Activated CD4-positive, alpha-beta memory T cell treated with anti-CD3 and anti-CD28 coated beads for 36 hours (primary cell): ENCODE results near the gene RNF145. TPM values are rescaled to one million over a fixed set of nuclear protein-coding genes. Genes with fewer than 3 reads are reported as not detected.

Experiments
- CTCF ChIA-PET: fragments of 350-600 bp; sonication (Branson Sonifier 250); formaldehyde crosslinking; loops from one replicate; lab custom pipeline; 2021; ENCODE audit warnings: antibody characterized with exemption, inconsistent platforms; lab: Charles Lee
- POLR2A ChIA-PET: fragments of 350-600 bp; sonication (Branson Sonifier 250); formaldehyde crosslinking; loops from one replicate; lab custom pipeline; 2021; ENCODE audit warnings: antibody characterized with exemption; lab: Charles Lee
- DNase-seq: peaks from one replicate; pipeline ENCODE4 v3.0.0-alpha.2; 2020
- H3K27ac Mint-ChIP-seq: one replicate; pipeline ENCODE4 v1.8.0; 2021; ENCODE audit warnings: mixed read lengths
- H3K27me3 Mint-ChIP-seq: one replicate; pipeline ENCODE4 v1.8.0; 2021; ENCODE audit warnings: mixed read lengths
- H3K36me3 Mint-ChIP-seq: one replicate; pipeline ENCODE4 v1.8.0; 2021; ENCODE audit warnings: mixed read lengths
- H3K4me1 Mint-ChIP-seq: one replicate; pipeline ENCODE4 v1.8.0; 2021; ENCODE audit warnings: low read depth, mixed read lengths
- H3K4me3 Mint-ChIP-seq: one replicate; pipeline ENCODE4 v1.8.0; 2021; ENCODE audit warnings: mild to moderate bottlenecking, mixed read lengths
- H3K9me3 Mint-ChIP-seq: one replicate; pipeline ENCODE4 v1.8.0; 2021; ENCODE audit warnings: mixed read lengths
- intact Hi-C: fragments of 100-400 bp; cut with micrococcal nuclease; formaldehyde crosslinking; loops from one replicate; pipeline ENCODE4 v1.15.1; 2023
- total RNA-seq, 2 experiments: library from RNA; stranded (reverse); gene quantifications; one replicate each; pipeline ENCODE4 v1.2.3, GENCODE V29; 2021

Gene RNF145, protein sequence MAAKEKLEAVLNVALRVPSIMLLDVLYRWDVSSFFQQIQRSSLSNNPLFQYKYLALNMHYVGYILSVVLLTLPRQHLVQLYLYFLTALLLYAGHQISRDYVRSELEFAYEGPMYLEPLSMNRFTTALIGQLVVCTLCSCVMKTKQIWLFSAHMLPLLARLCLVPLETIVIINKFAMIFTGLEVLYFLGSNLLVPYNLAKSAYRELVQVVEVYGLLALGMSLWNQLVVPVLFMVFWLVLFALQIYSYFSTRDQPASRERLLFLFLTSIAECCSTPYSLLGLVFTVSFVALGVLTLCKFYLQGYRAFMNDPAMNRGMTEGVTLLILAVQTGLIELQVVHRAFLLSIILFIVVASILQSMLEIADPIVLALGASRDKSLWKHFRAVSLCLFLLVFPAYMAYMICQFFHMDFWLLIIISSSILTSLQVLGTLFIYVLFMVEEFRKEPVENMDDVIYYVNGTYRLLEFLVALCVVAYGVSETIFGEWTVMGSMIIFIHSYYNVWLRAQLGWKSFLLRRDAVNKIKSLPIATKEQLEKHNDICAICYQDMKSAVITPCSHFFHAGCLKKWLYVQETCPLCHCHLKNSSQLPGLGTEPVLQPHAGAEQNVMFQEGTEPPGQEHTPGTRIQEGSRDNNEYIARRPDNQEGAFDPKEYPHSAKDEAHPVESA
- total RNA-seq: 10 to 100 TPM; 91.4 to 92.6 TPM

DNA sequence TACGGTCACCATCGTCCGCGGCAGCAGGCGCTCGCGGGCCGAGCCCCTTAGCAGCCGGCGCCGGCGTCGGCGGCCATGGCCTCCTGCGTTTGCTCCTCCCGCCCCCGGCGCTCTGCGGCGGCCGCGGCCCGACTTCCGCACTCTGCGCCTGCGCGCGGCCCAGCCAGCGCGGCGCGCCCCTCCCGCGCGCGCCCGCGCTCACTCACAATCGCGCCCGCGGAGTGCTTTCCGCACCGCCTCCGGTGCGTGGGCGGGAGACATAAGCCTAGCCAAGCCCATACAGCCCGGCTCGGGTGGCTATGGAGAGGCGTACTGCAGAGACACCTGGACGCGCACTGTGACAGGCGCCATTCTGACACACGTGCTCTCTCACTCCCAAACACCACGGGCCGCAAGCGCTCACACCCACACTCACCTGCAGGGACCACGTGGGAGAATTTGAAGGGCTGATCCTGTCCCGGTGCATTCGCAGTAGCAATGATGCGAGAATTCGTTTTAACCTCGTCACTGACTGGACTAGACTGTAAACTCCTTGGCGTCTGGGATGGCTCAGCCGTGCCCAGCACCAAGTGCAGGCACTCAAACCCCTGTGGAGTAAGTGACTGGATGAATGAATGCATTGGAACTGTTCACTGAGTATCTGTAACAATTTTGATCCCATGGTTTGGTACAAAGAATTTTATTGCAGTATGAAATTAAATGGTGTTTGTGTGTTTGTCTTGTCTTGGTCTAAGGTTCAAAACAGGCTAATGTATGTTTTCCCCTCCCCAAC, at the start of gene RNF145:
RNF145 (minus strand) TSS at position 116 of the 772 bp plus-strand sequence. CDS start 5,936 bp downstream, outside the sequence.
- H3K27me3 Mint-ChIP-seq: no peaks in the 10 kb centered on the region
- peaks cover 26% of the 10 kb centered on the region for H3K4me1 Mint-ChIP-seq
- peaks cover 23% of the 10 kb centered on the region for H3K36me3 Mint-ChIP-seq
- peak within 1 kb of the TSS; percentile 100 for H3K27ac Mint-ChIP-seq
- intact Hi-C loops: loop anchor here (1.0 to 5.0 kb wide), 5 partner anchors 54 to 1937 kb away; partner anchors contain the start of genes PWWP2A, TTC1 and UBLCP1
- ChIA-PET POLR2A (interaction anchor here (2.2 to 3.2 kb wide), 2 partner anchors 30 to 53 kb away, joined by 10 to 16 read pairs; partner anchors contain the start of gene UBLCP1), CTCF (interaction anchor here (3.8 kb wide), 1 partner anchor 51 kb away, joined by 34 read pairs; no protein-coding TSS in a partner anchor)
- peak; percentile 94 for DNase-seq
- H3K4me3 Mint-ChIP-seq: peak within 1 kb of the TSS; percentile 99
- no peaks in the 10 kb centered on the region for H3K9me3 Mint-ChIP-seq

- ChIA-PET POLR2A (no interaction called here), CTCF (interaction anchor here (0.6 kb wide), 1 partner anchor 289 kb away, joined by 3 read pairs; no protein-coding TSS in a partner anchor)
- Mint-ChIP-seq H3K4me3 (no peak overlapping the region), H3K4me1 (peaks cover 8% of the 10 kb centered on the region), H3K27me3 (no peaks in the 10 kb centered on the region), H3K36me3 (peaks cover 2% of the 10 kb centered on the region), H3K27ac (no peak overlapping the region), H3K9me3 (no peaks in the 10 kb centered on the region)
- no peak for DNase-seq
- intact Hi-C loops: no loop called here
Observed at GRCh38 chr5:159258361-159258760, 49.0 kb upstream of the RNF145 start.

DNA sequence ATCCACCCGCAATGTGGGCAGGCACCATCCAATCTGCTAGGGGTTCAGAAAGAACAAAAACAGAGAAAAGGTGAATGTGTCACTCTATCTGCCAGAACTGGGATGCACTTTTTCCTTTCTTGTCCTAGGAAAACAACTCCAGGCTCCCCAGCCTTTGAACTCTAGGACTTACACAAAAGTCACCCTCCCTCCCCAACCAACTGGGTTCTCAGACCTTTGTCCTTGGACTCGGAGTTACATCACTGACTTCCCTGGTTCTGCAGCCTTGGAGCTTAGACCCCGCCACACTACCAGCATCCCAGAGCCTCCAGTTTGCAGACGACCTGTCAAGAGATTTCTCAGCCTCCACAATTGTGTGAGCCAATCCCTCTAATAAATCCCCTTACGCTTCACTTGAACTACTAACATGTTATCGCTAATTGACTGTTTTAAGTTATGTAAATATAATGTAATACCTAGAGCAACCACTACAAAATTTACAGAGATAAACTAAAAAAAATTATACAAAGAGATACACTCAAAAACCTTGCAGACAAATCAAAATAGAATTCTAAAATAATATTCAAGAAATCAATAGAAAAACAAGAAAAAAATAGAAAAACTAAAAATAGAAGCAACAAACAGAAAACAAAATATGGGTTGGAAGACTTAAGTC, 48.4 kb upstream of the RNF145 start:
- ChIA-PET POLR2A (no interaction called here), CTCF (no interaction called here)
- H3K4me1 Mint-ChIP-seq: peaks cover 8% of the 10 kb centered on the region
- no peaks in the 10 kb centered on the region for H3K27me3 Mint-ChIP-seq
- H3K4me3 Mint-ChIP-seq: no peak overlapping the region
- no peak overlapping the region for H3K27ac Mint-ChIP-seq
- intact Hi-C loops: no loop called here
- no peaks in the 10 kb centered on the region for H3K9me3 Mint-ChIP-seq
- peaks cover 2% of the 10 kb centered on the region for H3K36me3 Mint-ChIP-seq
- no peak for DNase-seq

GRCh38 chr5:159257007-159257406, 47.7 kb upstream of the RNF145 start:
- no peak for DNase-seq
- no peaks in the 10 kb centered on the region for H3K27me3 Mint-ChIP-seq
- H3K9me3 Mint-ChIP-seq: no peaks in the 10 kb centered on the region
- ChIA-PET POLR2A (no interaction called here), CTCF (no interaction called here)
- H3K4me3 Mint-ChIP-seq: no peak overlapping the region
- H3K4me1 Mint-ChIP-seq: peaks cover 4% of the 10 kb centered on the region
- intact Hi-C loops: no loop called here
- no peak overlapping the region for H3K27ac Mint-ChIP-seq
- H3K36me3 Mint-ChIP-seq: no peaks in the 10 kb centered on the region

GRCh38 chr5:159252195-159252594, 42.8 kb upstream of the RNF145 start:
- H3K4me3 Mint-ChIP-seq: no peak overlapping the region
- intact Hi-C loops: no loop called here
- no peaks in the 10 kb centered on the region for H3K9me3 Mint-ChIP-seq
- POLR2A ChIA-PET: no interaction called here
- H3K36me3 Mint-ChIP-seq: no peaks in the 10 kb centered on the region
- CTCF ChIA-PET: interaction anchor here (1.0 to 1.3 kb wide), 3 partner anchors 65 to 119 kb away, joined by 3 to 4 read pairs (median 3); no protein-coding TSS in a partner anchor
- H3K27ac Mint-ChIP-seq: no peak overlapping the region
- DNase-seq: no peak
- no peaks in the 10 kb centered on the region for H3K4me1 Mint-ChIP-seq
- H3K27me3 Mint-ChIP-seq: peaks cover 4% of the 10 kb centered on the region

- Mint-ChIP-seq H3K36me3 (no peaks in the 10 kb centered on the region), H3K27me3 (peaks cover 8% of the 10 kb centered on the region), H3K4me1 (peaks cover 7% of the 10 kb centered on the region), H3K4me3 (no peak overlapping the region), H3K27ac (no peak overlapping the region), H3K9me3 (no peaks in the 10 kb centered on the region)
- intact Hi-C loops: no loop called here
- POLR2A ChIA-PET: no interaction called here
- CTCF ChIA-PET: no interaction called here
- no peak for DNase-seq
Observed at GRCh38 chr5:159249158-159249557, 39.8 kb upstream of the RNF145 start.

GRCh38 chr5:159244890-159245289, 35.5 kb upstream of the RNF145 start:
- Mint-ChIP-seq H3K9me3 (no peaks in the 10 kb centered on the region), H3K4me3 (no peak overlapping the region), H3K27me3 (peaks cover 8% of the 10 kb centered on the region), H3K27ac (no peak overlapping the region), H3K4me1 (peaks cover 40% of the 10 kb centered on the region), H3K36me3 (no peaks in the 10 kb centered on the region)
- ChIA-PET CTCF (interaction anchor here (1.1 kb wide), 1 partner anchor 88 kb away, joined by 4 read pairs; no protein-coding TSS in a partner anchor), POLR2A (no interaction called here)
- no peak for DNase-seq
- intact Hi-C loops: no loop called here

DNA sequence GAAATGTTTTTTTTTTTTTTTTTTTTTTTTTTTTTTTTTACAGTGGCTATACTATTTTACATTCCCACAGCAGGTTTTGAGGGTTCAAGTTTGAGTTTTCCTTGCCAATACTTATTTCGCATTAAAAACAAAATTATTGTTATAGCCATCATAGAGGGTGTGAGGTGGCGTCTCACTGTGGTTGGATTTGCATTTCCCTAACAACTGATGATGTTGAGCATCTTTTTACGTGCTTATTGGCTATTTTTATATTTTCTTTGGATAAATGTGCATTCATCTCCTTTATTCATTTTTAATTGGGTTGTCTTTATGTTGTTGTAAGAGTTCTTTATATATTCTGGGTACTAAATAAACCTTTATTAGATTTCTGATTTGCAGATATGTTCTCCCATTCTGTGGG, 34.8 kb upstream of the RNF145 start:
- ChIA-PET CTCF (no interaction called here), POLR2A (no interaction called here)
- no peaks in the 10 kb centered on the region for H3K36me3 Mint-ChIP-seq
- H3K4me3 Mint-ChIP-seq: no peak overlapping the region
- peaks cover 42% of the 10 kb centered on the region for H3K4me1 Mint-ChIP-seq
- peaks cover 8% of the 10 kb centered on the region for H3K27me3 Mint-ChIP-seq
- intact Hi-C loops: no loop called here
- DNase-seq: no peak
- H3K27ac Mint-ChIP-seq: no peak overlapping the region
- H3K9me3 Mint-ChIP-seq: no peaks in the 10 kb centered on the region

GRCh38 chr5:159243385-159243784, 34.0 kb upstream of the RNF145 start:
- no peaks in the 10 kb centered on the region for H3K36me3 Mint-ChIP-seq
- no peak overlapping the region for H3K27ac Mint-ChIP-seq
- ChIA-PET POLR2A (no interaction called here), CTCF (no interaction called here)
- no peak for DNase-seq
- intact Hi-C loops: no loop called here
- peaks cover 42% of the 10 kb centered on the region for H3K4me1 Mint-ChIP-seq
- H3K9me3 Mint-ChIP-seq: no peaks in the 10 kb centered on the region
- no peak overlapping the region for H3K4me3 Mint-ChIP-seq
- peaks cover 7% of the 10 kb centered on the region for H3K27me3 Mint-ChIP-seq

DNA sequence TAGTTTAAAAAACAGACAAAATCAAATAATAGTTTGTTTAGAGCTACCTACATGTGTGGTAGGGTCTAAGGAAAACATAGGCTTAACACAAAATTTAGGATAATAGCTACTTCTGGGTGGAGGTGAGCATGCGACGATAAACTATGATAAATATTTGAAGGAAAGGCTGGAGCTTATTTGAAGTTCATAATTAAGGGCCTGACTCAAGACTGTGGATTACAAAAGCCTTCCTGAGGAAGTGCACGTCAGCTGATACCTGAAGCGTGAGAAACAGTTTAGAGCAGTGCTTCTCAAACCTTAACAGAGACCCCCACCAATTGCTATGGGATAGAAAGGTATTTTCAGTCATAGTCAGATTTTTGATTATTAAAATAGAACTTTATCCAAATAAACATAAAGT, 33.3 kb upstream of the RNF145 start:
- no peak for DNase-seq
- H3K27ac Mint-ChIP-seq: no peak overlapping the region
- no peaks in the 10 kb centered on the region for H3K36me3 Mint-ChIP-seq
- peaks cover 5% of the 10 kb centered on the region for H3K27me3 Mint-ChIP-seq
- peaks cover 42% of the 10 kb centered on the region for H3K4me1 Mint-ChIP-seq
- intact Hi-C loops: no loop called here
- POLR2A ChIA-PET: no interaction called here
- H3K9me3 Mint-ChIP-seq: no peaks in the 10 kb centered on the region
- CTCF ChIA-PET: interaction anchor here (0.6 to 0.9 kb wide), 2 partner anchors 86 to 912 kb away, joined by 3 to 5 read pairs; no protein-coding TSS in a partner anchor
- no peak overlapping the region for H3K4me3 Mint-ChIP-seq

GRCh38 chr5:159241946-159242552, 32.7 kb upstream of the RNF145 start:
- ChIA-PET CTCF (interaction anchor here (0.9 kb wide), 1 partner anchor 85 kb away, joined by 5 read pairs; no protein-coding TSS in a partner anchor), POLR2A (no interaction called here)
- Mint-ChIP-seq H3K27ac (no peak overlapping the region), H3K27me3 (peaks cover 5% of the 10 kb centered on the region), H3K9me3 (no peaks in the 10 kb centered on the region), H3K4me3 (no peak overlapping the region), H3K4me1 (peaks cover 42% of the 10 kb centered on the region), H3K36me3 (no peaks in the 10 kb centered on the region)
- no peak for DNase-seq
- intact Hi-C loops: no loop called here
